Sciatic nerve (tissue), 2 donors: ENCODE data around the gene MRPL27. TPM values are rescaled to one million over a fixed set of nuclear protein-coding genes. Genes with fewer than 3 reads are reported as not detected.
"Not testable (repeated sequence)": the region's sequence is repeated elsewhere in the genome, so short reads cannot be mapped to it uniquely, and the experiment has no call there.

Source experiments
- ATAC-seq: fragments of 200-7000 bp; cut with Tn5 transposase; one replicate; pipeline ENCODE4 v1.9.1; 2020; ENCODE audit warnings: mild to moderate bottlenecking, moderate library complexity
- DNase-seq: peaks from one replicate; pipeline ENCODE4 v3.0.0-alpha.2; 2020; ENCODE audit warnings: low spot score
- intact Hi-C: fragments of 100-400 bp; cut with DNase I; formaldehyde crosslinking; loops from one replicate; pipeline ENCODE4 v1.14.2; 2022
- total RNA-seq: library from RNA; stranded (reverse); fragmentation: NEBNext Ultra II Directional; extraction: Animal tissue kit (Norgen Biotek cat#: 25700); gene quantifications from one replicate; pipeline ENCODE4 v1.2.1, GENCODE V29; 2021
- donor health status: DM: no; HTN: no; CAD: no.
- donor health status: DM: no; HTN: no; CAD: no.

The MRPL27 gene
- total RNA-seq: 41.2 TPM

DNA sequence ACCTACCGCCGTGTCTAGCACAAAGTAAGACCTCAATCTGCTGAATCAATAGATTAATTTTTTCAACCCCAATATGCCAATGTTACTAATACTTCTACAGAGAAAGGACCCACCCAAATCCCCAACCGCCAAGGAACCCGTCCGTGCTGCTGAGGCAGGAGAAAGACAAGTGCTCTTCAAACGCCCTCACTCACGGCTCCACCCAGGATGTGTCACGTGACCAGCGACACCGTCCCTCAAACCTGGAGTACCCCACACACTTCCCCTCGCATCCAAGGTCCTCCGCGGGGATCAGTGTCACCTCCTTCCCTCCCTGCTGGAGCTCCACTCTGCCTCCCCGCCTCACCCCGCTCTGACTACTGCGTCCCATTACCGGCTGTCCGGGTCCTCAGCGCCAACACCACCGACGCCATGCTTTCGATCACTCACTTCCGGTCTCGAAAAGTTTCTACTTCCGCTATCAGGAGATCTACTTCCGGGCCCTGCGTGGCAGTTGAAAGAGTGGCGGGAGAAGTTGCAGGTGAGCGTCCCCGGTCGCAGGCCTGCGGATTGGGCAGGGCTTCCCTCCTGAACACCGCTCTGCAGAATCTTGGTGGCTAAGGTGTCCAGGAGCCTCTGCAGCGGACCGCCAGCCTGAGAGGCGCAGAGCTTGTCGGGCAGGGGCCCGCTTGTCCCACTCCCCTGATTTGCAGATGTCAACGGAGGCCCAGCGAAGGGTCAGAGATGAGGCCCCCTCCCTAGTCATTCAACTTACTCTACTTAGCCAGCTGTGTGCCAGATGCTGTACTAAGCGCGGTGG, at the start of gene MRPL27, which contains the start of gene EME1:
MRPL27 (minus strand) TSS at position 427 of the 799 bp plus-strand sequence; CDS start at position 413, 14 bp downstream.
EME1 (plus strand) TSS at position 472 of the 799 bp plus-strand sequence. CDS start 1,980 bp downstream, outside the sequence.
- intact Hi-C loops: no loop called here
- ATAC-seq: peak; percentile 98
- peak; percentile 89 for DNase-seq

DNA sequence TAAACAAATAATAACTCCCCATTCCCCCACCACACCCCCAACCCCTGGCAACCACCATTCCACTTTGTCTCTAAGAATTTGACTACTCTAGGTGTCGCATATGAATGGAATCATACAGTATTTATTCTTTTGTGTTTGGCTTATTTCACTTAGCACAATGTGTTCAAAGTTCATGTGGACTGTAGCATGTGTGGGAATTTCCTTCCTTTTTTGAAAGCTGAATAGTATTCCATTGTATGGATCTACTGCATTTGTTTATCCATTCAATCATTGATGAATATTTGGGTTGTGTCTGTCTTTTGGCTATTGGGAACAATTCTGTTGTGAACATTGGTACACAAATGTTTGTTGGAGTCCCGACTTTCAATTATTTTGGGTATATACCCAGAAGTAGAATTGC, 49.8 kb upstream of the MRPL27 start:
- ATAC-seq: no peak
- no peak for DNase-seq
- intact Hi-C loops: no loop called here

GRCh38 chr17:50421308-50422051, 48.5 kb upstream of the MRPL27 start:
- peak; percentile 43 for ATAC-seq
- DNase-seq: no peak
- intact Hi-C loops: no loop called here

DNA sequence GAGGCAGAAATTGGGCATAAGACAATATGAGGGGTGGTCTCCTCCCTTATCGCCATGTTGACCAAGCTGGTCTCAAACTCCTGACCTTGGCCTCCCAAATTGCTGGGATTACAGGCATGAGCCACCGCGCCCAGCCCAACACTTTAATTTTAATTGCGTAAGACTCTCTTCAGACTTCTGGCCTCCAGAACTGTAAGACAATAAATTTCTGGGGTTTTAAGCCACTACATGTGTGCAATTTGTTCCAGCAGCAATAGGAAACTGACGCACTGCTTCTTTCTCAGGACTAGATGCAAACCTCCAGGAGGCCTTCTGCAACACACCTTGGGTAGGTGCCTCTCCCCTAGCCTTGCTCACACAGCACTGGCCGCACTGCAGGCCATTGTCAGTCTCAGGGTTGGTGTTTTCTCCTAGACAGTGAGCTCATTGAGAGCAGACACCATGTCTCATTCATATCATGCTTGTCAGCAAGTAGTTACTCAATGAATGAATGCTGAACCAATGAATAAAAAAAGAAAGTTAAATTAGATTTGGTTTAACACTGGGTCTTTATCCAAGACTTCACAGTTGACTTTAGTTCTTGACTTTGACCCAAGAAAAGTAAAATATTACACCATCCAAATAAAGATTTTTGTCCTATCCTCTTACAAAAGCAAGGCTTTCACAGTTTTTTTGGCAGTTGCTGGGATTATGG, 47.6 kb upstream of the MRPL27 start:
- DNase-seq: no peak
- intact Hi-C loops: no loop called here

DNA sequence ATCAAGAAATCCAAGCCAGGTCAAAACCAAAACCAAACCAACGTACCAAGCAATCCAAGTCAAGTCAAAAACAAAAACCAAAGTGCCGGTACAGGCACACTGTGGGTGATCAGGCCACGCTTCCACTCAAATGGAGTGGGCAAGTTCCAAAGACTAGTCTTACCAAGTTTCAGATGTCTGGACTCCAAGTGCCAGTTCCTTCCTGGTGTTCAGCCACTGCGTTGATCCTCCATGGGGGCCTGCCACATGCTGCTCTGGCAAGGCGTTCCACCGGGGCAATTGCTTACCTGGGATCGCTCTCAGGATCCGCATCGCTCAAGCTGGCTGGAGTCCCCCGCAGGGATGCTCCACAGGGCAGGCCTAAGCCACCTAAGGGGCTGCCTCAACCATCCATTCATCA, 46.6 kb upstream of the MRPL27 start:
- ATAC-seq, intact Hi-C loops: not testable (repeated sequence)

More for the DNA sequence above, 47.6 kb upstream of the MRPL27 start:
- ATAC-seq: peak; percentile 75

DNA sequence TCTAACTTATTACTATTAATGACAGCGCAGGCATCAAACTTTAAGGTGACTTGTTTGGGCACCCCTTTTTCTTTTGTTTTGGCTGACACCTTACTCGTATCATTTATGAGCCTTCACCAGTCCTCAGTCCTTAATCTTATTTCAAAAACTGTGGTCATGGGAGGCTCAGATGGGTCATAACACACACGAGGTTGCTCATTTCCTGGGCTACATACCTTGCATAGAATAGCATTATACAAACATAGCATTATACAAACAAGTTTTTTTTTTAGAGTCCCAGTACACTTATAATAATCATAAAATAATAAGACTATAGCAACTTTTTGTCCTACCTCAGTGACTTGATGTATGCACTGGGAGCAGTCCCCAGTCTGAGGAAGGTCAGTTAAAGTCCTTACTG, 41.8 kb upstream of the MRPL27 start:
- intact Hi-C loops: no loop called here
- no peak for ATAC-seq
- DNase-seq: no peak

More for the DNA sequence above, 46.6 kb upstream of the MRPL27 start:
- not testable (repeated sequence) for DNase-seq

DNA sequence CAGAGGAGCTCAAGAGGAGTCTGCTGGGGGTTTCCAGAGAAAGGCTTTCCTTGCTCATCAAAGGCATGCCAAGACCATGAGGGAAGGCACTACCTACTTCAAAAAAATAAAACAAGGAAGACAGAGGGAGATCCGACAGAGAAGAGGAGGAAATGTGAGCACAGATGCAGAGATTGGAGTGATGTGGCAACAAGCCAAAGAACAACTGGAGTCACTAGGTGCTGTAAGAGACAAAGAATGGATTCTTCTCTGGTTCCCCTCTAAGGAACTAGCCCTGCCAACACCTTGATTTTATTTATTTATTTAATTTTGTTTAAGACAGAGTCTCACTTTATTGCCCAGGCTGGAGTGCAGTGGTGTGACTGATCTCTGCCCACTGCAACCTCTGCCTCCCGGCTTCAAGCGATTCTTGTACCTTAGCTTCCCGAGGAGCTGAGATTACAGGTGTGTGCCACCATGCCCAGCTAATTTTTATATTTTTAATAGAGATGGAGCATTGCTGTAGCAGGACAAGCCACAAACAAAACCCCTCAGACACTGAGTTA, 39.3 kb upstream of the MRPL27 start:
- intact Hi-C loops: no loop called here
- DNase-seq (no peak), ATAC-seq (no peak)

DNA sequence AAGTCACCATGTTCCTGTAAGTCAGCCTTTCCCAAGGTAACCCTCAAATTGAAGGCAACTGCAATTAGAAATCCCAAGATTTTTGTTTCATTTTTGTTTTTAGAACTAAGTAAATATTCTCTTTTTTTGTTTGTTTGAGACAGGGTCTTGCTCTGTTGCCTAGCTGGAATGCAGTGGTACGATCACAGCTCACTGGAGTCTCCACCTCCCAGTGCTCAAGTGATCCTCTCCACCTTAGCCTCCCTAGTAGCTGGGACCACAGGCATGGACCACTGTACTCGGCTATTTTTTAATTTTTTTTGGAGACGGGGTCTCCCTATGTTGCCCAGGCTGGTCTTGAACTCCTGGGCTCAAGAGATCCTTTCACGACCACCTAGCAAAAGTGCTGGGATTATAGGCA, 34.9 kb upstream of the MRPL27 start:
- ATAC-seq: no peak
- intact Hi-C loops: no loop called here
- DNase-seq: no peak

DNA sequence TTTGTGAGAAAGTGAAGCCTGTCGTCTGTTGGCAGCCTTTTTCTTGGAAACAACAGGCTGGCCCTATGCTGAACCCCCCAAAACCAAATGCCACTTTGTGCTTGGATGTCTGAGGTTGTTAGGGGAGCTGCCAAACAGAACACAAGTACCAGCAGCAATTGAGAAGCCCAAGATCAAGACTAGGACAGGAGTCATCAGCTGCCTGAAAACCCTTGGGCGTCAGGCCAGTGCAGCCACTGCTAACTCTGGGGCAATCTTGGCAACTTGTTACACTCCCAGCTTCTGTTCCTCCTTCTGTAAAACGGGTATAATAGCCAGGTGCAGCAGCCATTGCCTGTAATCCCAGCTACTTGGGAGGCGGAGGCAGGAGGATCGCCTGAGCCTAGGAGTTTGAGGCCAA, 33.6 kb upstream of the MRPL27 start:
- ATAC-seq (no peak), DNase-seq (no peak)
- intact Hi-C loops: no loop called here

DNA sequence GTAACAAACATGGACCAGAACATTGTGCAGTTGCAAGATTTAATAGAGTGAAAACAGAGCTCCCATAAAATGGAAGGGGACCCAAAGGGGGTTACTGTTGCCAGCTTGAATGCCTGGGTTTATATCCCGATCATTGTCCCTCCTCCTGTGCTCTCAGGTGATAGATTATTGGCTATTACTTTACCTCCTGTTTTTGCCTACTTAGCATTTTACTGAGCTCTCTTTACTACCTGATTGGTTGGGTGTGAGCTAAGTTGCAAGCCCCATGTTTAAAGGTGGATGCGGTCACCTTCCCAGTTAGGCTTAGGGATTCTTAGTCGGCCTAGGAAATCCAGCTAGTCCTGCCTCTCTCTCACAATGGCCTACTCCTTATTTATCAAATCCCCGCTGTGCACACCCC, 32.4 kb upstream of the MRPL27 start:
- DNase-seq, ATAC-seq, intact Hi-C loops: not testable (repeated sequence)

DNA sequence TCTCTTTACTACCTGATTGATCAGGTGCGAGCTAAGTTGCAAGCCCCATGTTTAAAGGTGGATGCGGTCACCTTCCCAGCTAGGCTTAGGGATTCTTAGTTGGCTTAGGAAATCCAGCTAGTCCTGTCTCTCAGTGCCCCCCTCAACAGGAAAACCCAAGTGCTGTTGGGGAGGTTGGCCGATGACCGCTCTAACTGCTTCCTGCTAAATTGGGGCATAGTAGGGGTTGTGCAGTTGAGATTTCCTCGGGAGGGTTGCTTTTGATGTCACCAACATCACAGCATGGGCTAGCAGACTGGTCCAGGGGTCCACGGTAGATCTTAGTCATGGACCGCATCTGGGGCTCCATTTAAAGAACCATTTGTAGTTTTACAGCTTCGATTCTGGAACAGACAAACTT, 26.6 kb upstream of the MRPL27 start:
- intact Hi-C loops, ATAC-seq, DNase-seq: not testable (repeated sequence)

DNA sequence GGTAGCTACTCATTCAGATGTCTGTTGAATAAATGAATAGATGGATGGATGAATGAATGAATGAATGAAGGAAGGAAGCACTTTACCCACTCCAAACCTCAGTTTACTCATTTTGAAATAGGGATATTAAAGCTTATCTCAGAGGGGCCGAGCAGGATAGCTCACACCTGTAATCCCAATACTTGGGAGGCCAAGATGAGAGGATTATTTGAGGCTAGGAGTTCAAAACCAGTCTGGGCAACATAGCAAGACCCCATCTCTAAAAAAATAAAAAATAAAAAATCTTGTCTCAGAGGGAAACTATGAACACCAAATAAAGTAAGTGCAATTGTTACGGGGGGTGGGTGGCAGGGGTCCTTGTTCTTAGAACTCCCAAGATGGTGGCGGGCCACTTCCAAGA, 25.7 kb upstream of the MRPL27 start:
- ATAC-seq, intact Hi-C loops, DNase-seq: not testable (repeated sequence)

GRCh38 chr17:50397919-50398285, 24.9 kb upstream of the MRPL27 start:
- peak; percentile 4 for ATAC-seq
- no peak for DNase-seq
- intact Hi-C loops: no loop called here

DNA sequence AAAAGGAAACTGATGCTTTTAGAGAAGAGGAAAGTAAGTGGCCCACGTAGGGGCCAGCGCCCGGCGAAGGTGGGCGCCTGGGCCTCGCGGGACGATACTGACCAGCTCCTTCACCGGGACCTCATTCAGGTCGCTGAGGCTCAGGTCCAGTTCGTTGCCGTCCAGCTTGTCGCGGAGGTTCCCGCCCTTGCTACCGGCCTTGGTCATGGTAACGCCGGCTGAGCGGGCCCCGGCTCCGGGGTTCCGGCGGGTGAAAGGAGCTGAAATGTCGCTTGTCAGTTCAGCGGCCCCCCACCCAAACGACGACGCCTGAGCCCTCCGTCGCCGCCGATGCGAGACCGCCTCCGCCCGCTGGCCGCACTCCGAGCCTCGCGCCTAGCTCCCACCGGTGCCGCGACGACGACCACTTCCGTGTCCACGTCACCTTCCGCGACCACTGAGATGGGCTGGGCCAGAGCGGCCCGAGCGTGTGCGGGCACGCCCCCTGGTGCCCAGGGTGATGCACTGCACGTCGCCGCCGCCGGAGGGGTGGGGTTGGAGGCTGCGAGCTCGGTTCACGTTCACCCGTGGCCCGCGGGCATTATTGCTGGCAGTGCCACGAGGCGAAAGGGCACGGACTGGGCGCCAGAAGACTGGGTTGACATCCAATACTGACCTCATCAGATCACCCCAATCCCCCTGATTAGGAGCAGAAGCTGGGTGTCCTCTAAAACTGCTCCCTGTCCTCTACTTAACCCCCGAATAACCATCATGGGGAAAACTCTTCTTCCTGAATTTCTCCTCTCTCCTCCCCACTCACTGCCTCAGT, 24.3 kb upstream of the MRPL27 start, which contains the start of gene LRRC59:
LRRC59 (minus strand) TSS at position 413 of the 808 bp plus-strand sequence; CDS start at position 207, 206 bp downstream.
- peak; percentile 94 for DNase-seq
- peak; percentile 97 for ATAC-seq
- intact Hi-C loops: no loop called here

GRCh38 chr17:50396261-50397110, 23.5 kb upstream of the MRPL27 start:
- intact Hi-C loops: no loop called here
- ATAC-seq: peak; percentile 47
- DNase-seq: no peak

DNA sequence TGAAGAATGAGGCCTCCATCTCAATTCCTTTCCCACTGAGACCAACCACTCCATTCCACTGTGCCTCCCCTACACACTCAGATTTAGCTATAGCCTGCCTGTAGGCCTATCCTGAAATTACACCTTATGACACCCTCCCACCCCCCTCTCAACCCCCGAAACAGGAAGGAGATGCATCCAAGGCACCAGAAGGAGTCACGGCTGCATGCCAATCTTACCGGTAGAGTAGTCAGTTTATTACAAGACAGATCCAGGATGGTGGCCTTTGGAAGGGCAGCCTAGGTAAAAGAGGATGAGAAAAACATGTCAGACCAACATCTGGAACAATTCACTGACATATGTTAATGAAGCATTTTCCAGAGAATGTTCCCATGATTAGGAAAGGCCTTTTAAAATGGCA, 21.7 kb upstream of the MRPL27 start:
- no peak for DNase-seq
- no peak for ATAC-seq
- intact Hi-C loops: no loop called here

DNA sequence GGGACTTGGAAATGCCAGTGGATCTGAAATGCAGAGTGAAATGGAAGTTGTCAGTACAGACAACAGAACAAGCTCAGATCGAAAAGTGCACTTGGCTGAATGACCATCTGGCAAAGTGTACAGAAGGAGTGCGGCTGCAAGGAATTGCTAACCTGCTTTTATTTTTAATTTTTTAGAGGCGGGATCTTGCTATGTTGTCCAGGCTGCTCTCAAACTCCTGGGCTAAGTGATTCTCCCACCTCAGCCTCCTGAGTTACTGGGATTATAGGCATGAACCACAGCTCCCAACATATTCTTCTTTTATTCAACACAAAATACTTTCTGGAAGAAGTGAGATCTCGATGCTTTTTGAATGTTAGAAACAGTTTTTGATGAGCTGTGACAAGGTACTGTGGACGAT, 20.7 kb upstream of the MRPL27 start:
- intact Hi-C loops: no loop called here
- ATAC-seq: no peak
- DNase-seq: no peak
